HG02678 (cell line): ENCODE data around the gene SOCS3.

Source experiments
- ATAC-seq: cut with Tn5 transposase; IDR thresholded peaks from one replicate; pipeline ENCODE4 v1.9.1; 2021; ENCODE audit warnings: mild to moderate bottlenecking, moderate library complexity; ENCODE audit not compliant: unreplicated experiment

Gene SOCS3

GRCh38 chr17:78391051-78391431, 31.2 kb upstream of the SOCS3 start:
- ATAC-seq, result no peak

GRCh38 chr17:78390241-78391050, 30.6 kb upstream of the SOCS3 start:
- ATAC-seq, result no peak

GRCh38 chr17:78387977-78388941, 28.4 kb upstream of the SOCS3 start:
- no peak for ATAC-seq

GRCh38 chr17:78384479-78385175, 24.8 kb upstream of the SOCS3 start:
- ATAC-seq, result peak; percentile 13

- peak; percentile 37 for ATAC-seq
Measured at GRCh38 chr17:78383725-78384471, 24.0 kb upstream of the SOCS3 start.

GRCh38 chr17:78381601-78382232, 21.8 kb upstream of the SOCS3 start:
- ATAC-seq, result no peak

- ATAC-seq, result no peak
Measured at GRCh38 chr17:78380370-78380769, 20.5 kb upstream of the SOCS3 start.

- no peak for ATAC-seq
Measured at GRCh38 chr17:78379131-78379491, 19.2 kb upstream of the SOCS3 start.

- ATAC-seq, result peak; percentile 78
Measured at GRCh38 chr17:78378225-78379130, 18.6 kb upstream of the SOCS3 start, which contains the start of gene PGS1. TSS of gene PGS1 (plus strand) at chr17:78378649. CDS start at chr17:78378666, 17 bp downstream.

- ATAC-seq, result no peak
Measured at GRCh38 chr17:78377858-78378224, 18.0 kb upstream of the SOCS3 start.

- ATAC-seq, result no peak
Measured at GRCh38 chr17:78376161-78376560, 16.3 kb upstream of the SOCS3 start.

GRCh38 chr17:78375401-78376151, 15.7 kb upstream of the SOCS3 start:
- ATAC-seq, result no peak

- no peak for ATAC-seq
Measured at GRCh38 chr17:78374631-78375274, 14.9 kb upstream of the SOCS3 start.

GRCh38 chr17:78374189-78374588, 14.3 kb upstream of the SOCS3 start:
- no peak for ATAC-seq

- ATAC-seq, result no peak
Measured at GRCh38 chr17:78372841-78373240, 13.0 kb upstream of the SOCS3 start.

GRCh38 chr17:78371056-78371455, 11.2 kb upstream of the SOCS3 start:
- no peak for ATAC-seq

- no peak for ATAC-seq
Measured at GRCh38 chr17:78369791-78370381, 10.0 kb upstream of the SOCS3 start.
